ENCODE results near the gene RASA3. TPM values are rescaled to one million over a fixed set of nuclear protein-coding genes. Genes with fewer than 3 reads are reported as not detected.

RASA3 gene
- total RNA-seq, 1 donor from 2014 or later, result 41.1 TPM

DNA sequence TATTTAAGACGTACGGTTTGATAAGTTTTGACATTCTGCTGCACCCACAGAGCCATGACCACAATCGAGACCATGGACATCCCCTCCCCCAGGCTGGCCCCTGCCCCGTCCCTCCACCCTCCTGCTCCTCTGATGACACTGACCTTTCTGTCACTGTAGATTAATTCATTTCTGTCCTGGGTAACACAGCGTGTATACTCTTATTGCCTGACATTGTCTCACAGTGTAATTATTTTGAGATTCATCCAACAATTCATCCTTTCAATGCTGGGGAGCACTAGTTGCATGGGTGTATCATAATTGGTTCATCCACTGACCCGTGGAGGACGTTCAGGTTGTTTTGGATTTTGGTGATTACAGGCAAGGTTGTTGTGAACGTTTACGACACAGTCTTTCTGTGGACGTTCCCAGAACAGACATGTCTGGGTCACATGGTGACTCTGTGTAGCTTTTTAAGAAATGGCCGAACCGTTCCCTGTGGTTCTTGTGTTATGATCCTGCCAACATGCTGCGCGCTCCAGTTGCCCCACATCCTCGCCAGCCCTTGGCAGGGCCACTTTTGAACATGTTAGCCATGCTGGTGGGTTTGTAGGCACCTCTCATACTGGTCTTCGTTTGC is 200.5 kb downstream of the RASA3 start:
- DNase-seq (ENCODE audit: low read depth) (no peak), FAIRE-seq (no peak)
- H3K4me1 ChIP-seq (ENCODE audit: insufficient read depth, low read length), result peaks cover 7% of the 10 kb centered on the region

DNA sequence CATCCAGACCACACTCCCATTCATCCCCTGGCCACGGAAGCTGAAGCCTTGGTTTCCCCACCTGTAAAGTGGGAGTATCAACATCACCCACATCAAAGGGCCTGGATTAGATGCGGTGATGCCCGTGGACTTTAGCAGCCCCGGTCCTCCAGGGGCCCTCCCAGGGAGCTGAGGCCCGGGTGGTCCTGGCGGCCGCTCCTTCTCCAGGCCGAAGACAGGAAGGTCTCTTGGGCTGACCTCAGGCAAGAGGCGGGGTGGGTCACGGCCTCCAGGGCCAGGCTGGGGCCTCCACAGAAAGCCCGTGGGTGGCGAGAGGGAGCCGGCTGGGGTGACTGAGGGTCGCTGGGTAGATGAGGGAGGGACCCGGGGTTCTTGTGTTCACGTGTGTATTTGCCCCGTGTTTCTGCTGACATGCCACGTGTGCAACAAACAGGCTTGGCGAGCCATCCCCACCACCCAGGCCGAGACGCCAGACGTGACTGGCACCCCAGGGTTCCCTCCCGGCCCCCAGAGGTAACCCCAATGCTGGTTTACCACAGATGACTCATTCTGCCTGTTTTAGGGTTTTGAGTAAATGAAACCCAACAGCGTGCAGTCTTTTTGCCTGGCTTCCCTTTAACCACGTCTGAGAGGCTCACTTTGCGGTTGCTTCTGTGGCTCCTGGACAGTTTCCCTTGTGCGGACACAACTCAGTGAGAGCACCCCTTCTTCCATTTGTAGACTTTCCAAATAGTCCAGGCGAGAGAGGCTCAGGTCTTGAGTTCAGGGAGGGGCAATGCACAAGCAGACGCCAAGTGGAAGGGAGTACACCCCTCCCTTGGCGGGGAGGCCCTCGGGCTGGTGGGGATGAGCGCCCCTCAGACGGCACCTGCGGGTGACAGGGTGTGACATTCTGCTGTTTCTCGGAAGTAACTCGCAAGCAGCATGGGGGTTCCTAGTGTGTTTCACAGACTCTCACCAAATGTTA is 201.5 kb downstream of the RASA3 start:
- Mint-ChIP-seq H3K4me1 (ENCODE audit: low read depth, unreplicated experiment) (peaks cover 6% of the 10 kb centered on the region), H3K36me3 (ENCODE audit: low read depth, unreplicated experiment) (peaks cover 7% of the 10 kb centered on the region), H3K27ac (ENCODE audit: unreplicated experiment) (no peak overlapping the region), H3K4me3 (ENCODE audit: unreplicated experiment) (no peak overlapping the region), H3K27me3 (ENCODE audit: low read depth, unreplicated experiment) (peaks cover 6% of the 10 kb centered on the region), H3K9me3 (ENCODE audit: unreplicated experiment) (peaks cover 14% of the 10 kb centered on the region)
- no peaks in the 10 kb centered on the region for H4K20me1 ChIP-seq (ENCODE audit: insufficient read depth, low read length)
- TF ChIP-seq CTCF (IDR thresholded peaks at IDR 0.05; ENCODE audit: insufficient read depth, low read depth, low read length) (no peak), EZH2 (IDR thresholded peaks at IDR 0.05; ENCODE audit: insufficient read depth, low read length) (no peak)
- no peak overlapping the region for H3K27ac ChIP-seq (ENCODE audit: low read depth, low read length)
- H3K4me2 ChIP-seq (ENCODE audit: low read length), result no peak overlapping the region
- no peak for FAIRE-seq
- DNase-seq (ENCODE audit: low read depth), result no peak
- no peaks in the 10 kb centered on the region for H3K9me3 ChIP-seq (ENCODE audit: insufficient read depth, low read depth, low read length)
- no peak overlapping the region for H3K9ac ChIP-seq (ENCODE audit: low read length)
- no peak overlapping the region for H3K4me3 ChIP-seq (ENCODE audit: insufficient read depth, low read depth, low read length)
- H2AFZ ChIP-seq (ENCODE audit: low read depth, low read length), result no peak overlapping the region
- H3K36me3 ChIP-seq (ENCODE audit: insufficient read depth, low read length), result no peaks in the 10 kb centered on the region
- H3K4me1 ChIP-seq (ENCODE audit: insufficient read depth, low read length), result peaks cover 7% of the 10 kb centered on the region
- no peaks in the 10 kb centered on the region for H3K79me2 ChIP-seq (ENCODE audit: insufficient read depth, low read length)
- no peaks in the 10 kb centered on the region for H3K27me3 ChIP-seq (ENCODE audit: insufficient read depth, low read length)

More for the DNA sequence above, 200.5 kb downstream of the RASA3 start:
- H3K27ac Mint-ChIP-seq (ENCODE audit: unreplicated experiment), result no peak overlapping the region
- Histone ChIP-seq H3K9me3 (ENCODE audit: insufficient read depth, low read depth, low read length) (no peaks in the 10 kb centered on the region), H3K4me3 (ENCODE audit: insufficient read depth, low read depth, low read length) (no peak overlapping the region), H3K9ac (ENCODE audit: low read length) (no peak overlapping the region), H3K4me2 (ENCODE audit: low read length) (no peak overlapping the region), H4K20me1 (ENCODE audit: insufficient read depth, low read length) (no peaks in the 10 kb centered on the region), H2AFZ (ENCODE audit: low read depth, low read length) (no peak overlapping the region), H3K27me3 (ENCODE audit: insufficient read depth, low read length) (no peaks in the 10 kb centered on the region), H3K79me2 (ENCODE audit: insufficient read depth, low read length) (no peaks in the 10 kb centered on the region), H3K27ac (ENCODE audit: low read depth, low read length) (no peak overlapping the region), H3K36me3 (ENCODE audit: insufficient read depth, low read length) (no peaks in the 10 kb centered on the region)
- TF ChIP-seq EZH2 (IDR thresholded peaks at IDR 0.05; ENCODE audit: insufficient read depth, low read length) (no peak), CTCF (IDR thresholded peaks at IDR 0.05; ENCODE audit: insufficient read depth, low read depth, low read length) (no peak)
- no peak overlapping the region for H3K4me3 Mint-ChIP-seq (ENCODE audit: unreplicated experiment)
- peaks cover 6% of the 10 kb centered on the region for H3K4me1 Mint-ChIP-seq (ENCODE audit: low read depth, unreplicated experiment)
- peaks cover 10% of the 10 kb centered on the region for H3K9me3 Mint-ChIP-seq (ENCODE audit: unreplicated experiment)
- H3K36me3 Mint-ChIP-seq (ENCODE audit: low read depth, unreplicated experiment), result peaks cover 8% of the 10 kb centered on the region
- peaks cover 6% of the 10 kb centered on the region for H3K27me3 Mint-ChIP-seq (ENCODE audit: low read depth, unreplicated experiment)

Measured in astrocyte (in vitro differentiated cells and primary cell).